Pulmonary artery endothelial cell (primary cell): ENCODE results near the gene NAV2. TPM values are rescaled to one million over a fixed set of nuclear protein-coding genes. Genes with fewer than 3 reads are reported as not detected.

Experiments used
- DNase-seq: peaks from one replicate; pipeline ENCODE4 v3.0.0-alpha.2; 2011; ENCODE audit warnings: low read depth, low spot score
- total RNA-seq: library from RNA; depleted of rRNA; stranded (reverse); fragments of >200 nt; gene quantifications from 2 replicates; pipeline ENCODE4 v1.2.3, GENCODE V29; 2014

The NAV2 gene
- total RNA-seq, 1 donor from 2014 or later = 9.5 TPM

- DNase-seq = no peak
Observed at GRCh38 chr11:20051469-20052399, 339.1 kb downstream of the NAV2 start.

- no peak for DNase-seq
Observed at GRCh38 chr11:20053572-20053971, 340.9 kb downstream of the NAV2 start.

- no peak for DNase-seq
Observed at GRCh38 chr11:20054584-20054983, 341.9 kb downstream of the NAV2 start.

- no peak for DNase-seq
Observed at GRCh38 chr11:20055312-20055711, 342.7 kb downstream of the NAV2 start.

- no peak for DNase-seq
Observed at GRCh38 chr11:20056109-20056949, 343.7 kb downstream of the NAV2 start.

GRCh38 chr11:20056950-20057943 lies 344.6 kb downstream of the NAV2 start:
- no peak for DNase-seq

GRCh38 chr11:20058749-20059458 lies 346.3 kb downstream of the NAV2 start:
- no peak for DNase-seq

- no peak for DNase-seq
Observed at GRCh38 chr11:20059587-20060021, 347.0 kb downstream of the NAV2 start.

GRCh38 chr11:20060181-20060580 lies 347.5 kb downstream of the NAV2 start:
- DNase-seq = no peak

- no peak for DNase-seq
Observed at GRCh38 chr11:20060647-20061205, 348.1 kb downstream of the NAV2 start.

GRCh38 chr11:20061776-20062175 lies 349.1 kb downstream of the NAV2 start:
- DNase-seq = no peak

- no peak for DNase-seq
Observed at GRCh38 chr11:20064961-20065405, 352.3 kb downstream of the NAV2 start.

- DNase-seq = no peak
Observed at GRCh38 chr11:20065406-20065805, 352.8 kb downstream of the NAV2 start.

GRCh38 chr11:20066013-20066782 lies 353.6 kb downstream of the NAV2 start:
- peak; percentile 37 for DNase-seq

- DNase-seq = no peak
Observed at GRCh38 chr11:20066783-20067156, 354.1 kb downstream of the NAV2 start.

- no peak for DNase-seq
Observed at GRCh38 chr11:20067665-20068064, 355.0 kb downstream of the NAV2 start.

GRCh38 chr11:20068691-20069090 lies 356.1 kb downstream of the NAV2 start:
- DNase-seq = no peak

GRCh38 chr11:20070459-20070858 lies 357.8 kb downstream of the NAV2 start:
- DNase-seq = no peak

- no peak for DNase-seq
Observed at GRCh38 chr11:20075627-20076026, 363.0 kb downstream of the NAV2 start.
